Kidney (tissue), 14 donors: ENCODE data around the gene CNP. TPM values are rescaled to one million over a fixed set of nuclear protein-coding genes. Genes with fewer than 3 reads are reported as not detected.

Experiments
- DNase-seq, 5 donors: peaks; one replicate each; pipeline ENCODE4 v3.0.0-alpha.2; 2013 to 2020
- FAIRE-seq: peaks from 2 replicates; lab custom pipeline; 2012; peaks lifted over from hg19 to GRCh38; lab: Jason Lieb, UNC
- H3K27ac ChIP-seq, 2 donors: one replicate each; pipeline ENCODE4 v1.7.0; 2013; ENCODE audit warnings: low read depth in 2 of 2, low read length in 2 of 2, inconsistent platforms in 1 of 2
- H3K27me3 ChIP-seq: one replicate; pipeline ENCODE4 v1.7.1; 2013; ENCODE audit warnings: low read length, inconsistent platforms; ENCODE audit not compliant: control insufficient read depth, insufficient read depth
- H3K36me3 ChIP-seq, 3 donors: one replicate each; pipeline versions ENCODE4 v1.7.0 to v1.7.1; 2013; ENCODE audit warnings: low read length in 3 of 3, control low read depth in 1 of 3, inconsistent platforms in 1 of 3; ENCODE audit not compliant: insufficient read depth in 3 of 3, control insufficient read depth in 2 of 3
- H3K4me1 ChIP-seq, 3 donors: one replicate each; pipeline versions ENCODE4 v1.7.0 to v1.7.1; 2013; ENCODE audit warnings: low read length in 3 of 3, inconsistent platforms in 1 of 3, low read depth in 1 of 3; ENCODE audit not compliant: control insufficient read depth in 2 of 3, insufficient read depth in 2 of 3
- H3K4me3 ChIP-seq, 3 donors: one replicate each; pipeline versions ENCODE4 v1.7.0 to v1.8.1; 2013; ENCODE audit warnings: low read length in 3 of 3, control low read depth in 1 of 3, inconsistent platforms in 1 of 3
- H3K9ac ChIP-seq, 3 donors: one replicate each; pipeline versions ENCODE4 v1.7.0 to v1.7.1; 2013; ENCODE audit warnings: low read length in 3 of 3, control low read depth in 1 of 3, inconsistent platforms in 1 of 3
- H3K9me3 ChIP-seq, 3 donors: one replicate each; pipeline versions ENCODE4 v1.7.0 to v1.7.1; 2013; ENCODE audit warnings: low read length in 3 of 3, control low read depth in 1 of 3, inconsistent platforms in 1 of 3; ENCODE audit not compliant: control insufficient read depth in 2 of 3, insufficient read depth in 1 of 3
- CTCF ChIP-seq: IDR thresholded peaks from 3 replicates; pipeline ENCODE4 v1.5.1; 2012; ENCODE audit warnings: mild to moderate bottlenecking, moderate library complexity, borderline replicate concordance; ENCODE audit not compliant: insufficient read depth; ENCODE audit errors: extremely low read depth
- intact Hi-C: fragments of 100-400 bp; cut with DNase I; formaldehyde crosslinking; loops from one replicate; pipeline ENCODE4 v1.11.1; 2022
- polyA plus RNA-seq: library from polyadenylated mRNA; stranded (reverse); fragments of 350-450 nt; fragmentation: Illumina TruSeq; extraction: RNeasy Lipid Tissue Mini Kit (QIAGEN cat#74804); gene quantifications from one replicate; pipeline ENCODE4 v1.2.3, GENCODE V29; 2014; ENCODE audit warnings: low read depth, low replicate concordance; ENCODE audit not compliant: insufficient read depth
- total RNA-seq: library from RNA; stranded (reverse); fragmentation: NEBNext Ultra II Directional; extraction: Animal tissue kit (Norgen Biotek cat#: 25700); gene quantifications from one replicate; pipeline ENCODE4 v1.2.1, GENCODE V29; 2021
- donor health status: control.
- donor health status: control.
- donor health status: control.
- donor health status: control.
- donor health status: control.
- donor health status: DM: yes; HTN: yes; CAD: no.
- donor health status: Normal renal cell carcinoma (clear cell type).

Gene CNP
- total and polyA plus RNA-seq, 2 donors from 2014 or later: 64.0 to 87.5 TPM

GRCh38 chr17:41972571-41973407 is 6.2 kb downstream of the CNP start:
- peaks cover 0 to 58% (median 56%) of the 10 kb centered on the region in 3 donors for H3K4me1 ChIP-seq
- peak overlapping the region; percentile 72 to 81 for H3K27ac ChIP-seq
- FAIRE-seq: no peak
- H3K9me3 ChIP-seq: no peaks in the 10 kb centered on the region
- no peak for TF ChIP-seq CTCF
- H3K4me3 ChIP-seq: peak overlapping the region in 2 of 3 donors; percentile 13 to 30
- peaks cover 4 to 35% (median 9%) of the 10 kb centered on the region in 3 donors for H3K36me3 ChIP-seq
- H3K9ac ChIP-seq: peak overlapping the region in 1 of 3 donors; percentile 38
- peak; percentile 39 to 90 (median 54) for DNase-seq
- no peaks in the 10 kb centered on the region for H3K27me3 ChIP-seq
- intact Hi-C loops: no loop called here

GRCh38 chr17:41973408-41973811 is 6.8 kb downstream of the CNP start:
- intact Hi-C loops: no loop called here
- no peaks in the 10 kb centered on the region for H3K9me3 ChIP-seq
- no peak for TF ChIP-seq CTCF
- peaks cover 0 to 57% (median 55%) of the 10 kb centered on the region in 3 donors for H3K4me1 ChIP-seq
- peaks cover 4 to 34% (median 11%) of the 10 kb centered on the region in 3 donors for H3K36me3 ChIP-seq
- H3K4me3 ChIP-seq: peak overlapping the region in 1 of 3 donors; percentile 12
- no peaks in the 10 kb centered on the region for H3K27me3 ChIP-seq
- DNase-seq: peak in 4 of 5 donors; percentile 31 to 81 (median 42)
- peak overlapping the region in 1 of 3 donors; percentile 38 for H3K9ac ChIP-seq
- peak overlapping the region; percentile 72 to 81 for H3K27ac ChIP-seq
- no peak for FAIRE-seq

GRCh38 chr17:41974031-41974430 is 7.4 kb downstream of the CNP start:
- no peak for TF ChIP-seq CTCF
- Histone ChIP-seq H3K9me3 (no peaks in the 10 kb centered on the region), H3K27me3 (no peaks in the 10 kb centered on the region), H3K27ac (peak overlapping the region in 1 of 2 donors; percentile 37), H3K36me3 (peaks cover 4 to 30% (median 11%) of the 10 kb centered on the region in 3 donors), H3K4me3 (no peak overlapping the region), H3K9ac (no peak overlapping the region), H3K4me1 (peaks cover 0 to 53% (median 49%) of the 10 kb centered on the region in 3 donors)
- intact Hi-C loops: no loop called here
- FAIRE-seq (no peak), DNase-seq (no peak)
